Caki2 (cell line): Measurements from ENCODE around the gene EDIL3. TPM values are rescaled to one million over a fixed set of nuclear protein-coding genes. Genes with fewer than 3 reads are reported as not detected.

Experiments used
- DNase-seq: peaks from one replicate; pipeline ENCODE4 v3.0.0-alpha.2; 2015; ENCODE audit warnings: low read depth
- in situ Hi-C: cut with HindIII; loops from 2 replicates; pipeline ENCODE4 v1.10.0; 2016; ENCODE audit warnings: low sequenced_read_pairs, low pct_unique_long_range_greater_than_20kb, mixed read lengths
- total RNA-seq: library from RNA; depleted of rRNA; stranded (reverse); fragments of >200 nt; shearing (Covaris generic); gene quantifications from 2 replicates; pipeline ENCODE4 v1.2.3, GENCODE V29; 2014; ENCODE audit warnings: low replicate concordance

Gene EDIL3
- total RNA-seq, 1 experiment from 2014 or later, result 127 TPM

- DNase-seq, result no peak
- in situ Hi-C loops, result no loop called here
Observed at GRCh38 chr5:83919071-83920041, 465.3 kb downstream of the EDIL3 start.

GRCh38 chr5:83917261-83917908 lies 467.3 kb downstream of the EDIL3 start:
- in situ Hi-C loops, result no loop called here

GRCh38 chr5:83914662-83915418 lies 469.8 kb downstream of the EDIL3 start:
- no peak for DNase-seq
- in situ Hi-C loops, result no loop called here

More at GRCh38 chr5:83917261-83917908, 467.3 kb downstream of the EDIL3 start:
- DNase-seq, result no peak

GRCh38 chr5:83914199-83914598 lies 470.5 kb downstream of the EDIL3 start:
- in situ Hi-C loops, result no loop called here
- no peak for DNase-seq

GRCh38 chr5:83913593-83913992 lies 471.1 kb downstream of the EDIL3 start:
- DNase-seq, result no peak
- in situ Hi-C loops, result no loop called here

- in situ Hi-C loops, result no loop called here
- DNase-seq, result no peak
Observed at GRCh38 chr5:83911367-83911919, 473.2 kb downstream of the EDIL3 start.

- DNase-seq, result no peak
- in situ Hi-C loops, result no loop called here
Observed at GRCh38 chr5:83900306-83900705, 484.4 kb downstream of the EDIL3 start.

GRCh38 chr5:83899326-83899970 lies 485.2 kb downstream of the EDIL3 start:
- in situ Hi-C loops, result no loop called here
- DNase-seq, result no peak

- in situ Hi-C loops, result no loop called here
- DNase-seq, result no peak
Observed at GRCh38 chr5:83895860-83896259, 488.8 kb downstream of the EDIL3 start.

- DNase-seq, result no peak
- in situ Hi-C loops, result no loop called here
Observed at GRCh38 chr5:83891261-83891660, 493.4 kb downstream of the EDIL3 start.
